ENCODE results near the gene LRIF1. TPM values are rescaled to one million over a fixed set of nuclear protein-coding genes. Genes with fewer than 3 reads are reported as not detected.

LRIF1 gene
- polyA plus RNA-seq, 6 donors from 2014 or later, result 17.3 to 41.8 (median 32.7) TPM

GRCh38 chr1:110902820-110903463 is 60.8 kb downstream of the LRIF1 start:
- Mint-ChIP-seq H3K36me3 (peaks cover 15 to 24% of the 10 kb centered on the region in 2 donors), H3K27me3 (no peaks in the 10 kb centered on the region)
- ATAC-seq (ENCODE audit: low read depth in 2 of 2), result no peak

GRCh38 chr1:110899458-110899843 is 64.3 kb downstream of the LRIF1 start:
- no peaks in the 10 kb centered on the region for H3K27me3 Mint-ChIP-seq
- H3K36me3 Mint-ChIP-seq, result peaks cover 38 to 50% of the 10 kb centered on the region in 2 donors
- no peaks in the 10 kb centered on the region for H3K9me3 Mint-ChIP-seq
- no peak overlapping the region for H3K4me3 Mint-ChIP-seq
- ATAC-seq (ENCODE audit: low read depth in 2 of 2) (no peak), DNase-seq (no peak)
- peaks cover 42 to 65% (median 57%) of the 10 kb centered on the region in 3 donors for H3K4me1 Mint-ChIP-seq
- peak overlapping the region in 4 of 6 donors; percentile 65 to 93 (median 73) for H3K27ac Mint-ChIP-seq

More at GRCh38 chr1:110902820-110903463, 60.8 kb downstream of the LRIF1 start:
- Mint-ChIP-seq H3K27ac (peak overlapping the region in 5 of 6 donors; percentile 82 to 94 (median 88)), H3K4me3 (no peak overlapping the region), H3K4me1 (peaks cover 37 to 61% (median 48%) of the 10 kb centered on the region in 3 donors), H3K9me3 (peaks cover 0 to 4% (median 0%) of the 10 kb centered on the region in 7 donors)
- no peak for DNase-seq

- H3K4me3 Mint-ChIP-seq, result no peak overlapping the region
- ATAC-seq (ENCODE audit: low read depth in 2 of 2), result no peak
- H3K9me3 Mint-ChIP-seq, result no peaks in the 10 kb centered on the region
- H3K4me1 Mint-ChIP-seq, result peaks cover 42 to 66% (median 56%) of the 10 kb centered on the region in 3 donors
- no peaks in the 10 kb centered on the region for H3K27me3 Mint-ChIP-seq
- peak overlapping the region in 5 of 6 donors; percentile 65 to 93 (median 73) for H3K27ac Mint-ChIP-seq
- DNase-seq, result no peak
- peaks cover 40 to 56% of the 10 kb centered on the region in 2 donors for H3K36me3 Mint-ChIP-seq
These were observed 64.8 kb downstream of the LRIF1 start for GRCh38 chr1:110898734-110899457.

- DNase-seq (no peak), ATAC-seq (ENCODE audit: low read depth in 2 of 2) (no peak)
- H3K4me3 Mint-ChIP-seq, result no peak overlapping the region
- H3K27me3 Mint-ChIP-seq, result no peaks in the 10 kb centered on the region
- H3K4me1 Mint-ChIP-seq, result peaks cover 44 to 69% (median 59%) of the 10 kb centered on the region in 3 donors
- H3K27ac Mint-ChIP-seq, result peak overlapping the region in 3 of 6 donors; percentile 49 to 83 (median 72)
- peaks cover 49 to 68% of the 10 kb centered on the region in 2 donors for H3K36me3 Mint-ChIP-seq
- no peaks in the 10 kb centered on the region for H3K9me3 Mint-ChIP-seq
These were observed 66.0 kb downstream of the LRIF1 start for GRCh38 chr1:110897681-110898080.

Other genes starting within 250 kb of the LRIF1 start
- gene CD53, start 90.8 kb downstream of the LRIF1 start, polyA plus RNA-seq (ENCODE audit: low read depth in 6 of 6), result 1,000 to 10,000 TPM; 1,145 to 1,609 (median 1,337) TPM
- gene DRAM2, start 176.2 kb upstream of the LRIF1 start, polyA plus RNA-seq (ENCODE audit: low read depth in 6 of 6), result 100 to 1,000 TPM; 266 to 365 (median 332) TPM
- 10 to 100 TPM; 52.0 to 76.1 (median 65.8) TPM for gene CEPT1, start 176.3 kb upstream of the LRIF1 start, polyA plus RNA-seq (ENCODE audit: low read depth in 6 of 6)
- gene DENND2D, start 236.7 kb upstream of the LRIF1 start, polyA plus RNA-seq (ENCODE audit: low read depth in 6 of 6), result 100 to 1,000 TPM in 2 of 6 donors, 10 to 100 TPM in 4; 60.2 to 124 (median 82.6) TPM

All from naive B cell (primary cell).